ENCODE results near the gene C1orf146. TPM values are rescaled to one million over a fixed set of nuclear protein-coding genes. Genes with fewer than 3 reads are reported as not detected.

The C1orf146 gene, protein sequence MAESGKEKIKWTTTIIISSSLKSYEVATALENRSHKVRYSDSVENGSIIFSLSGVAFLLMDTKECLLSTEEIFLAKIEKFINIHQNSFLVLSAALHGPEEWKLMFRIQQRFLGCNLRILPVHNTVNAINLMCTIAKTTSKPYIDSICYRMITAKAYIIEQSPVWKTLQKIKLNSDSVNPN
- not detected in 2 replicates for total RNA-seq
- long read RNA-seq, result 0 reads

DNA sequence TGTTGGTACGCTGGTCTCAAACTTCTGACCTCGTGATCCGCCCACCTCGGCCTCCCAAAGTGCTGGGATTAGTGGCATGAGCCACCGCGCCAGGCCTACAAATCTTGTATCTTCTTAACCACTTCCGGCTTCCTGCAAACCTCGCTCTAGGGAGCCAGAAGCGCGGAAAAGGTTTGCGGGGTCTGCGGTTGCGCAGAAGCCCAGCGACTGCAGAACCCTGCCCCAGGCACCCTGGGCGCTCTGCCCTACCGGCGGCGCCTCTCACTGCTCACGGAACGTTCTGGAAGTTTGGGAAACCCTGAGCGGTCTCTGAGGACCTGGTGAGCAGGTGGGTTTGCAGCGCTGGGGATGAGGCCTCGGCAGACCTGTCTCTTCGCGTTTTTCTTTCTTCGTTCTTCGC lies at the start of gene C1orf146:
Gene C1orf146, plus strand, starts transcription at position 195 of the 400 bp plus-strand sequence. CDS start 13,506 bp downstream, outside the sequence.
- DNase-seq (ENCODE audit: low spot score, unreplicated experiment), result no peak
- Mint-ChIP-seq H3K9me3 (ENCODE audit: low read depth) (no peaks in the 10 kb centered on the region), H3K36me3 (ENCODE audit: insufficient read depth) (no peaks in the 10 kb centered on the region), H3K4me1 (ENCODE audit: low read depth) (no peaks in the 10 kb centered on the region), H3K4me3 (ENCODE audit: low read depth) (no peak within 1 kb of the TSS), H3K27me3 (no peaks in the 10 kb centered on the region), H3K27ac (no peak within 1 kb of the TSS)
- TF ChIP-seq, protein P1, sequence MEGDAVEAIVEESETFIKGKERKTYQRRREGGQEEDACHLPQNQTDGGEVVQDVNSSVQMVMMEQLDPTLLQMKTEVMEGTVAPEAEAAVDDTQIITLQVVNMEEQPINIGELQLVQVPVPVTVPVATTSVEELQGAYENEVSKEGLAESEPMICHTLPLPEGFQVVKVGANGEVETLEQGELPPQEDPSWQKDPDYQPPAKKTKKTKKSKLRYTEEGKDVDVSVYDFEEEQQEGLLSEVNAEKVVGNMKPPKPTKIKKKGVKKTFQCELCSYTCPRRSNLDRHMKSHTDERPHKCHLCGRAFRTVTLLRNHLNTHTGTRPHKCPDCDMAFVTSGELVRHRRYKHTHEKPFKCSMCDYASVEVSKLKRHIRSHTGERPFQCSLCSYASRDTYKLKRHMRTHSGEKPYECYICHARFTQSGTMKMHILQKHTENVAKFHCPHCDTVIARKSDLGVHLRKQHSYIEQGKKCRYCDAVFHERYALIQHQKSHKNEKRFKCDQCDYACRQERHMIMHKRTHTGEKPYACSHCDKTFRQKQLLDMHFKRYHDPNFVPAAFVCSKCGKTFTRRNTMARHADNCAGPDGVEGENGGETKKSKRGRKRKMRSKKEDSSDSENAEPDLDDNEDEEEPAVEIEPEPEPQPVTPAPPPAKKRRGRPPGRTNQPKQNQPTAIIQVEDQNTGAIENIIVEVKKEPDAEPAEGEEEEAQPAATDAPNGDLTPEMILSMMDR (IDR thresholded peaks at IDR 0.05; ENCODE audit: unreplicated experiment), result no peak

DNA sequence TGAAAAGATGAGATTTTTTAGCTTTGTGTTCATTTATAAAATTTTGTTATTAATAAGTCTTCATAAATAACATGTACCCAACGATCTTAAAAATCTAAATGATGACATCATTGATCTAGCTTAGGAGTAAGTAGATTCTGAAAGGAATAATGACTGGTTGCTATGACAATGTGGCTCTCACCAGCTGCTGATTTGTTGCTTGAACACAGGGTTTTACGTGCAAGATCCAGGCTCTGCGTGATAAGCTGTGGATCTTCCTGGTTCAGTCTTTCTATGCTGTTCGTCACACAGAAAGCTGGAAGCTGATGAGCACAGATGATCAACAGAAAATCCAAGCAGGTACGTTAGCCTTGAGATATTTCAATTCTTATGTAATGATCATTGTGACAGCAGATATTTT lies 49.1 kb upstream of the C1orf146 start:
- no peaks in the 10 kb centered on the region for H3K4me1 Mint-ChIP-seq (ENCODE audit: low read depth)
- DNase-seq (ENCODE audit: low spot score, unreplicated experiment), result no peak
- H3K27ac Mint-ChIP-seq, result no peak overlapping the region
- no peaks in the 10 kb centered on the region for H3K9me3 Mint-ChIP-seq (ENCODE audit: low read depth)
- H3K4me3 Mint-ChIP-seq (ENCODE audit: low read depth), result no peak overlapping the region
- TF ChIP-seq, protein P1 (IDR thresholded peaks at IDR 0.05; ENCODE audit: unreplicated experiment), result no peak
- H3K36me3 Mint-ChIP-seq (ENCODE audit: insufficient read depth), result peaks cover 1% of the 10 kb centered on the region
- H3K27me3 Mint-ChIP-seq, result no peaks in the 10 kb centered on the region

DNA sequence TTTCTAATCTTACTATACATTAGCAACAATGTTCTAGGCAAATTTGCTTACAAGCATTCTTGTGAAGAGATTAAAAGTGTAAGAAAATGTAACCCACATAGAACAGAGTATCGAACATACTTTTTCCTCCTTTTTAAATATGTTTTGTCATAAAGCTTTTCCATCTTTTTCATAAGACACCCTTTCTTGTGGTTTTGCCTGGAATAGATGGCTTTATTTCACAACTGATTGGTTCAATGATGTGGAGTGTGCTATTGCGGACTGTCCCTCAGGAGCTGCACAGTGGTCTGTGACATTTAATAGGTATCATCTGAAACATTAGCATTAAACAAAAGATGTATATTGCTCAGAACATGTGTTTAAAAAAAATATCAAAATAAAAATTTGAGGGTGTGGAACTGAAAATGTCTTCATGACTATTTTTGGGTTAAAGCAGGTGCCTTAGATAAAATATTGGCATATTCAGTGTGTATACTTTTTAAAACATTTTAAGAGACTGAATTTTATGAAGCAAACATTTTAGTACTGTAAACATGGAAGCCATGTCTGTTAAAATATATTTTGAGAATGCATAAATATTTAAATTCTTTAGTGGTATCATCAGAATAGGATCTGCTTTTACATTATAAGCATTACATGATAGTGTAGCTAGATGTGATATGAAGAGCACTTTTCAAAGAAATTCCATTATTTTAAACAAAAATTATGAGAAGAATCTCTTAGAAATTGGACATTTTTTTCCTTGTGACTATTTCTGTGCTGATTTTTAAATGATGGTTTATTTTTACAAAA lies 48.3 kb upstream of the C1orf146 start:
- no peaks in the 10 kb centered on the region for H3K9me3 Mint-ChIP-seq (ENCODE audit: low read depth)
- peaks cover 1% of the 10 kb centered on the region for H3K36me3 Mint-ChIP-seq (ENCODE audit: insufficient read depth)
- H3K4me1 Mint-ChIP-seq (ENCODE audit: low read depth), result no peaks in the 10 kb centered on the region
- H3K4me3 Mint-ChIP-seq (ENCODE audit: low read depth), result no peak overlapping the region
- DNase-seq (ENCODE audit: low spot score, unreplicated experiment), result no peak
- no peaks in the 10 kb centered on the region for H3K27me3 Mint-ChIP-seq
- TF ChIP-seq, protein P1 (IDR thresholded peaks at IDR 0.05; ENCODE audit: unreplicated experiment), result no peak
- no peak overlapping the region for H3K27ac Mint-ChIP-seq

DNA sequence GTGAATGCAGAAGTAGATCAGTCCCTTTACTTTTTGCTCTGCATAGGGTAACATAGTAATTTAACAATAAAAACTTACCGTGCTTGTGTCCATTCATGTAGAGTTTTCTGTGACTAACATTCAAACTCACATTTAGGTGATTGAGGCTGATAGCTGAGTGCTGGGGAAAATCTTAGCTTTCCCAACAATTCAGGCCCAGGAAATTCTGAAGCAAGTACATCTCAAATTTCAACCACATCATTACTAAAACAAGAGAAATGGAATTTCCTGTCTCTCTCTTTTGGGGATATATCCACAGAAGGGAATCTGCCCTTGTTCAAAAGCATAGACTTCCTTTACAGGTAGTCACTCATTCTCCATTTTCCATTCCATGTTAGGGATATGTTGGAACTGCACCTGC lies 33.1 kb upstream of the C1orf146 start:
- Mint-ChIP-seq H3K27me3 (no peaks in the 10 kb centered on the region), H3K9me3 (ENCODE audit: low read depth) (no peaks in the 10 kb centered on the region), H3K4me3 (ENCODE audit: low read depth) (no peak overlapping the region), H3K27ac (no peak overlapping the region), H3K4me1 (ENCODE audit: low read depth) (no peaks in the 10 kb centered on the region), H3K36me3 (ENCODE audit: insufficient read depth) (peaks cover 6% of the 10 kb centered on the region)
- no peak for DNase-seq (ENCODE audit: low spot score, unreplicated experiment)
- TF ChIP-seq, protein P1 (IDR thresholded peaks at IDR 0.05; ENCODE audit: unreplicated experiment), result no peak

DNA sequence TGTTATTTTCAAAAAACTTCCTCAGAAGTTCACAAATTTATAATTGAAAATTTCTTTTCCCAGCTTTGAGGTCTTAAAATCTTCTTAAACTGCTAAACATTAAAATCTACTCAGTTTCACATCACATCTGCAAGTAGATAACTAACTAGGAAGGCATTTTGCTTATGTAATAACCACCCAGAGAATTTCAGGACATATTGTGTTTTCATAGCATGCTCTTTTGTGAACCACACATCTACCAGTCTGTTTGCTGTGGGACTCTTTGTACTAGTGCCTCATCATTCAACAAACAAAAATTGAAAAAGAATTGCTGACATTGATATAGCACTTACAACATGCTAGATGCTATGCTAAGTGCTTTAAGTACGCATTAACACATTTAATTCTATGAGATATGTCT lies 31.6 kb upstream of the C1orf146 start:
- peaks cover 4% of the 10 kb centered on the region for H3K36me3 Mint-ChIP-seq (ENCODE audit: insufficient read depth)
- H3K4me1 Mint-ChIP-seq (ENCODE audit: low read depth), result no peaks in the 10 kb centered on the region
- no peaks in the 10 kb centered on the region for H3K27me3 Mint-ChIP-seq
- TF ChIP-seq, protein P1 (IDR thresholded peaks at IDR 0.05; ENCODE audit: unreplicated experiment), result no peak
- DNase-seq (ENCODE audit: low spot score, unreplicated experiment), result no peak
- H3K9me3 Mint-ChIP-seq (ENCODE audit: low read depth), result no peaks in the 10 kb centered on the region
- no peak overlapping the region for H3K27ac Mint-ChIP-seq
- no peak overlapping the region for H3K4me3 Mint-ChIP-seq (ENCODE audit: low read depth)
